GM21737 (cell line): ENCODE results near the gene COL7A1.
A peak's percentile ranks its signal among the peaks of the same experiment; 100 is the strongest.
"Not testable (repeated sequence)": the region's sequence is repeated elsewhere in the genome, so short reads cannot be mapped to it uniquely, and the experiment has no call there.

Experiments used
- ATAC-seq: cut with Tn5 transposase; IDR thresholded peaks from one replicate; pipeline ENCODE4 v1.9.1; 2021; ENCODE audit warnings: mild to moderate bottlenecking, moderate library complexity; ENCODE audit not compliant: unreplicated experiment

The COL7A1 gene

GRCh38 chr3:48564667-48565066 is 30.5 kb downstream of the COL7A1 start:
- ATAC-seq, result no peak

GRCh38 chr3:48564022-48564421 is 31.1 kb downstream of the COL7A1 start:
- no peak for ATAC-seq

GRCh38 chr3:48563382-48563918 is 31.7 kb downstream of the COL7A1 start, which contains the start of gene UCN2:
Gene UCN2, minus strand, starts transcription at chr3:48563781. Its CDS starts 657 bp downstream, at chr3:48563124.
- ATAC-seq, result no peak

GRCh38 chr3:48562367-48563095 is 32.6 kb downstream of the COL7A1 start:
- ATAC-seq, result no peak

- no peak for ATAC-seq
Observed at GRCh38 chr3:48561045-48561736, 33.9 kb downstream of the COL7A1 start.

GRCh38 chr3:48560648-48561018 is 34.5 kb downstream of the COL7A1 start:
- ATAC-seq, result no peak

GRCh38 chr3:48558493-48559134 is 36.5 kb downstream of the COL7A1 start:
- ATAC-seq, result no peak

GRCh38 chr3:48556796-48557626 is 38.1 kb downstream of the COL7A1 start, which contains the start of gene PFKFB4:
Gene PFKFB4, minus strand, starts transcription at chr3:48556803. Its CDS starts 26 bp downstream, at chr3:48556777.
- peak; percentile 80 for ATAC-seq

- ATAC-seq, result no peak
Observed at GRCh38 chr3:48555949-48556795, 39.0 kb downstream of the COL7A1 start.

- ATAC-seq, result no peak
Observed at GRCh38 chr3:48555231-48555948, 39.7 kb downstream of the COL7A1 start.

GRCh38 chr3:48553886-48554845 is 41.0 kb downstream of the COL7A1 start:
- ATAC-seq, result no peak

- no peak for ATAC-seq
Observed at GRCh38 chr3:48553361-48553760, 41.8 kb downstream of the COL7A1 start.

GRCh38 chr3:48552111-48552951 is 42.8 kb downstream of the COL7A1 start:
- no peak for ATAC-seq

GRCh38 chr3:48551651-48552050 is 43.5 kb downstream of the COL7A1 start:
- not testable (repeated sequence) for ATAC-seq

GRCh38 chr3:48548729-48549705 is 46.1 kb downstream of the COL7A1 start:
- no peak for ATAC-seq

- no peak for ATAC-seq
Observed at GRCh38 chr3:48548126-48548525, 47.0 kb downstream of the COL7A1 start.
